SH-SY5Y (cell line): ENCODE data around the gene MAN2B2.

ENCODE experiments used
- GATA2 ChIP-seq: IDR thresholded peaks from 2 replicates; pipeline ENCODE4 v1.6.1; 2011; ENCODE audit warnings: mild to moderate bottlenecking, low read depth, low read length
- GATA3 ChIP-seq: IDR thresholded peaks from 2 replicates; pipeline ENCODE4 v1.6.1; 2011; ENCODE audit warnings: low read depth, mild to moderate bottlenecking, low read length, moderate library complexity

DNA sequence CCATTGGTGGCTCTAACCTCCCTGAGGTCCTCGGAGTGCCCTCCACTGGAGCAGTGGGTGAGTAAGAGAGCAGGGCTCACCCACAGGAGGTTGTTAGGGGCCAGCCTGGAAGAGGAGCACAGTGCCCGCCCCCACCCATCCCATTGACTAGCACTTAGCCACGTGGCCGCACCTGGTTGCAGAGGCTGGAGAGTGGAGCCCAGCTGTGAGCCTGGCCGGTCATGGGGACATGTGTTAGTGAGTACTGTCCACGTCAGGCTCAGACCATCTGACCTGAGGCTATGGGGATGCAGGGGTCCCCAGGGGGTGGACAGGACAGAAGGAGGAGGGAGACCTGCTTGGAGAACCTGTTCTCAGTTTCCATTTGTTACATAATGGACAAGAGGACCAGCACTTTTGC is 1.4 kb upstream of the MAN2B2 start:
- no peak for TF ChIP-seq GATA2
- no peak for TF ChIP-seq GATA3
